ENCODE results near the gene STPG3.
A peak's percentile ranks its signal among the peaks of the same experiment; 100 is the strongest.

Gene STPG3

GRCh38 chr9:137251194-137251461 lies at the start of gene STPG3:
TSS of gene STPG3 (plus strand) at chr9:137251286. CDS start at chr9:137251287, 1 bp downstream.
- H3K9me3 ChIP-seq (ENCODE audit: insufficient read depth, low read length) = no peaks in the 10 kb centered on the region
- H3K4me3 ChIP-seq (ENCODE audit: insufficient read length, low read depth) = no peak within 1 kb of the TSS
- H3K36me3 ChIP-seq (ENCODE audit: insufficient read depth, insufficient read length, low read length) = peaks cover 4% of the 10 kb centered on the region
- peak within 1 kb of the TSS; percentile 57 for H3K9ac ChIP-seq (ENCODE audit: insufficient read length, low read depth)
- peaks cover under 1% of the 10 kb centered on the region for H3K27me3 ChIP-seq (ENCODE audit: insufficient read depth, insufficient read length)
- H3K4me1 ChIP-seq (ENCODE audit: insufficient read depth, insufficient read length) = peaks cover 43% of the 10 kb centered on the region
- TF ChIP-seq SUZ12 (IDR thresholded peaks at IDR 0.05; ENCODE audit: extremely low read depth, insufficient read depth, insufficient read length) (no peak), ZNF274 (IDR thresholded peaks at IDR 0.05; ENCODE audit: low read depth, low read length) (no peak), YY1 (IDR thresholded peaks at IDR 0.05; ENCODE audit: insufficient read depth, insufficient read length) (no peak)
- DNase-seq (ENCODE audit: low read depth, low spot score) = no peak

GRCh38 chr9:137202966-137203365 lies 48.1 kb upstream of the STPG3 start:
- no peaks in the 10 kb centered on the region for H3K27me3 ChIP-seq (ENCODE audit: insufficient read depth, insufficient read length)
- no peaks in the 10 kb centered on the region for H3K9me3 ChIP-seq (ENCODE audit: insufficient read depth, low read length)
- H3K36me3 ChIP-seq (ENCODE audit: insufficient read depth, insufficient read length, low read length) = peaks cover 34% of the 10 kb centered on the region
- no peak for DNase-seq (ENCODE audit: low read depth, low spot score)
- no peak for TF ChIP-seq YY1 (IDR thresholded peaks at IDR 0.05; ENCODE audit: insufficient read depth, insufficient read length)
- TF ChIP-seq ZNF274 (IDR thresholded peaks at IDR 0.05; ENCODE audit: low read depth, low read length) = no peak
- no peak for TF ChIP-seq SUZ12 (IDR thresholded peaks at IDR 0.05; ENCODE audit: extremely low read depth, insufficient read depth, insufficient read length)
- H3K4me3 ChIP-seq (ENCODE audit: insufficient read length, low read depth) = no peak overlapping the region
- H3K4me1 ChIP-seq (ENCODE audit: insufficient read depth, insufficient read length) = peaks cover 26% of the 10 kb centered on the region
- H3K9ac ChIP-seq (ENCODE audit: insufficient read length, low read depth) = peak overlapping the region; percentile 53

- TF ChIP-seq SUZ12 (IDR thresholded peaks at IDR 0.05; ENCODE audit: extremely low read depth, insufficient read depth, insufficient read length) (no peak), ZNF274 (IDR thresholded peaks at IDR 0.05; ENCODE audit: low read depth, low read length) (no peak), YY1 (IDR thresholded peaks at IDR 0.05; ENCODE audit: insufficient read depth, insufficient read length) (no peak)
- Histone ChIP-seq H3K27me3 (ENCODE audit: insufficient read depth, insufficient read length) (no peaks in the 10 kb centered on the region), H3K36me3 (ENCODE audit: insufficient read depth, insufficient read length, low read length) (peaks cover 45% of the 10 kb centered on the region), H3K4me1 (ENCODE audit: insufficient read depth, insufficient read length) (peaks cover 17% of the 10 kb centered on the region), H3K9ac (ENCODE audit: insufficient read length, low read depth) (peak overlapping the region; percentile 97), H3K4me3 (ENCODE audit: insufficient read length, low read depth) (peak overlapping the region; percentile 99), H3K9me3 (ENCODE audit: insufficient read depth, low read length) (no peaks in the 10 kb centered on the region)
- DNase-seq (ENCODE audit: low read depth, low spot score) = no peak
Observed at GRCh38 chr9:137204731-137205125, 46.4 kb upstream of the STPG3 start.

- H3K36me3 ChIP-seq (ENCODE audit: insufficient read depth, insufficient read length, low read length) = peaks cover 51% of the 10 kb centered on the region
- H3K4me3 ChIP-seq (ENCODE audit: insufficient read length, low read depth) = peak within 1 kb of the TSS; percentile 99
- peaks cover 17% of the 10 kb centered on the region for H3K4me1 ChIP-seq (ENCODE audit: insufficient read depth, insufficient read length)
- H3K27me3 ChIP-seq (ENCODE audit: insufficient read depth, insufficient read length) = no peaks in the 10 kb centered on the region
- peak; percentile 82 for DNase-seq (ENCODE audit: low read depth, low spot score)
- no peak for TF ChIP-seq SUZ12 (IDR thresholded peaks at IDR 0.05; ENCODE audit: extremely low read depth, insufficient read depth, insufficient read length)
- no peak for TF ChIP-seq ZNF274 (IDR thresholded peaks at IDR 0.05; ENCODE audit: low read depth, low read length)
- peak; percentile 75 for TF ChIP-seq YY1 (IDR thresholded peaks at IDR 0.05; ENCODE audit: insufficient read depth, insufficient read length)
- peak within 1 kb of the TSS; percentile 97 for H3K9ac ChIP-seq (ENCODE audit: insufficient read length, low read depth)
- H3K9me3 ChIP-seq (ENCODE audit: insufficient read depth, low read length) = no peaks in the 10 kb centered on the region
Observed at GRCh38 chr9:137205126-137206069, 45.7 kb upstream of the STPG3 start, which contains the start of the genes NDOR1 and TMEM203. TSS of gene NDOR1 (plus strand) at chr9:137205700. CDS start at chr9:137205778, 78 bp downstream. TSS of gene TMEM203 (minus strand) at chr9:137205648. CDS start at chr9:137205414, 234 bp downstream.

- Histone ChIP-seq H3K9ac (ENCODE audit: insufficient read length, low read depth) (peak overlapping the region; percentile 62), H3K27me3 (ENCODE audit: insufficient read depth, insufficient read length) (no peaks in the 10 kb centered on the region), H3K36me3 (ENCODE audit: insufficient read depth, insufficient read length, low read length) (peaks cover 61% of the 10 kb centered on the region), H3K9me3 (ENCODE audit: insufficient read depth, low read length) (no peaks in the 10 kb centered on the region), H3K4me3 (ENCODE audit: insufficient read length, low read depth) (peak overlapping the region; percentile 99), H3K4me1 (ENCODE audit: insufficient read depth, insufficient read length) (peaks cover 15% of the 10 kb centered on the region)
- TF ChIP-seq ZNF274 (IDR thresholded peaks at IDR 0.05; ENCODE audit: low read depth, low read length) = no peak
- no peak for TF ChIP-seq SUZ12 (IDR thresholded peaks at IDR 0.05; ENCODE audit: extremely low read depth, insufficient read depth, insufficient read length)
- no peak for TF ChIP-seq YY1 (IDR thresholded peaks at IDR 0.05; ENCODE audit: insufficient read depth, insufficient read length)
- DNase-seq (ENCODE audit: low read depth, low spot score) = no peak
Observed at GRCh38 chr9:137206602-137207001, 44.5 kb upstream of the STPG3 start.

- TF ChIP-seq ZNF274 (IDR thresholded peaks at IDR 0.05; ENCODE audit: low read depth, low read length) (no peak), SUZ12 (IDR thresholded peaks at IDR 0.05; ENCODE audit: extremely low read depth, insufficient read depth, insufficient read length) (no peak), YY1 (IDR thresholded peaks at IDR 0.05; ENCODE audit: insufficient read depth, insufficient read length) (no peak)
- Histone ChIP-seq H3K9me3 (ENCODE audit: insufficient read depth, low read length) (no peaks in the 10 kb centered on the region), H3K27me3 (ENCODE audit: insufficient read depth, insufficient read length) (no peaks in the 10 kb centered on the region), H3K9ac (ENCODE audit: insufficient read length, low read depth) (no peak overlapping the region), H3K4me1 (ENCODE audit: insufficient read depth, insufficient read length) (peaks cover 14% of the 10 kb centered on the region), H3K36me3 (ENCODE audit: insufficient read depth, insufficient read length, low read length) (peaks cover 94% of the 10 kb centered on the region), H3K4me3 (ENCODE audit: insufficient read length, low read depth) (no peak overlapping the region)
- DNase-seq (ENCODE audit: low read depth, low spot score) = no peak
Observed at GRCh38 chr9:137211532-137211931, 39.6 kb upstream of the STPG3 start.

GRCh38 chr9:137212520-137212919 lies 38.6 kb upstream of the STPG3 start:
- no peaks in the 10 kb centered on the region for H3K9me3 ChIP-seq (ENCODE audit: insufficient read depth, low read length)
- no peak overlapping the region for H3K9ac ChIP-seq (ENCODE audit: insufficient read length, low read depth)
- peaks cover 7% of the 10 kb centered on the region for H3K4me1 ChIP-seq (ENCODE audit: insufficient read depth, insufficient read length)
- no peak overlapping the region for H3K4me3 ChIP-seq (ENCODE audit: insufficient read length, low read depth)
- DNase-seq (ENCODE audit: low read depth, low spot score) = no peak
- H3K36me3 ChIP-seq (ENCODE audit: insufficient read depth, insufficient read length, low read length) = peaks cover 94% of the 10 kb centered on the region
- no peaks in the 10 kb centered on the region for H3K27me3 ChIP-seq (ENCODE audit: insufficient read depth, insufficient read length)
- no peak for TF ChIP-seq YY1 (IDR thresholded peaks at IDR 0.05; ENCODE audit: insufficient read depth, insufficient read length)
- TF ChIP-seq ZNF274 (IDR thresholded peaks at IDR 0.05; ENCODE audit: low read depth, low read length) = no peak
- no peak for TF ChIP-seq SUZ12 (IDR thresholded peaks at IDR 0.05; ENCODE audit: extremely low read depth, insufficient read depth, insufficient read length)
